Right lobe of liver (tissue), 6 donors: Measurements from ENCODE around the gene JDP2. TPM values are rescaled to one million over a fixed set of nuclear protein-coding genes. Genes with fewer than 3 reads are reported as not detected.

Source experiments
- ATAC-seq, 4 donors: fragments of 200-7000 bp; cut with Tn5 transposase; one replicate each; pipeline ENCODE4 v1.9.1; 2020; ENCODE audit warnings: mild to moderate bottlenecking in 4 of 4, moderate library complexity in 4 of 4
- DNase-seq, 3 donors: peaks; one replicate each; pipeline ENCODE4 v3.0.0-alpha.2; 2020
- H3K27ac ChIP-seq, 3 donors: fragments of 200-600 bp; one replicate each; pipeline ENCODE4 v1.8.0; 2022
- H3K27me3 ChIP-seq, 2 donors: fragments of 200-600 bp; one replicate each; pipeline ENCODE4 v1.8.0; 2022
- H3K36me3 ChIP-seq, 4 donors: fragments of 200-600 bp; sonication (generic) in 1 of 4; one replicate each; pipeline versions ENCODE4 v1.5.1 to v1.8.0; 2017 to 2022; ENCODE audit warnings: control low read depth in 1 of 4
- H3K4me1 ChIP-seq, 4 donors: fragments of 200-600 bp; sonication (generic) in 1 of 4; one replicate each; pipeline versions ENCODE4 v1.5.1 to v1.8.0; 2017 to 2022; ENCODE audit warnings: control low read depth in 1 of 4
- H3K4me3 ChIP-seq, 3 donors: fragments of 200-600 bp; one replicate each; pipeline ENCODE4 v1.8.0; 2022
- H3K9me3 ChIP-seq, 4 donors: fragments of 200-600 bp; sonication (generic) in 1 of 4; one replicate each; pipeline versions ENCODE4 v1.5.1 to v1.8.0; 2017 to 2022; ENCODE audit warnings: control low read depth in 1 of 4
- CTCF ChIP-seq, 4 donors: fragments of 200-600 bp in 3 of 4; fragments of 450-650 bp in 1 of 4; IDR thresholded peaks; one replicate each; pipeline versions ENCODE4 v1.5.1 to v1.8.0; 2016 to 2022; ENCODE audit warnings: antibody characterized with exemption in 4 of 4, mild to moderate bottlenecking in 2 of 4
- POLR2A ChIP-seq: fragments of 450-650 bp; IDR thresholded peaks from one replicate; pipeline ENCODE4 v1.6.1; 2017; ENCODE audit warnings: antibody characterized with exemption, mild to moderate bottlenecking
- WGBS: methylation state at CpG from one replicate; pipeline ENCODE4 v1.1.6; 2018; ENCODE audit warnings: low coverage, low lambda C conversion rate; ENCODE audit not compliant: insufficient coverage; ENCODE audit errors: missing lambda C conversion rate; 5-methylcytosine and 5-hydroxymethylcytosine counted together
- intact Hi-C, 2 donors: fragments of 100-400 bp; cut with DNase I; formaldehyde crosslinking; loops; one replicate each; pipeline versions ENCODE4 v1.11.2 to v1.14.1; 2022
- total RNA-seq, 6 experiments: library from RNA; depleted of rRNA in 2 of 6; stranded (reverse); fragments of >200 nt in 2 of 6; fragmentation: NEBNext Ultra II Directional in 3 of 6; extraction: Animal tissue kit (Norgen Biotek cat#: 25700) in 3 of 6; gene quantifications; one replicate each; pipeline versions ENCODE4 v1.1.0 to v1.2.4, GENCODE V29; 2016 to 2023
- donor health status: DM: no; HTN: yes; CAD: no.
- donor health status: DM: no; HTN: no; CAD: no.
- donor health status: DM: no; HTN: no; CAD: no.
- donor health status: DM: no; HTN: yes; CAD: no.
- donor health status: DM: no; HTN: yes; CAD: no.

Gene JDP2
- total RNA-seq, 6 experiments from 2014 or later = 8.3 to 22.0 (median 11.8) TPM

DNA sequence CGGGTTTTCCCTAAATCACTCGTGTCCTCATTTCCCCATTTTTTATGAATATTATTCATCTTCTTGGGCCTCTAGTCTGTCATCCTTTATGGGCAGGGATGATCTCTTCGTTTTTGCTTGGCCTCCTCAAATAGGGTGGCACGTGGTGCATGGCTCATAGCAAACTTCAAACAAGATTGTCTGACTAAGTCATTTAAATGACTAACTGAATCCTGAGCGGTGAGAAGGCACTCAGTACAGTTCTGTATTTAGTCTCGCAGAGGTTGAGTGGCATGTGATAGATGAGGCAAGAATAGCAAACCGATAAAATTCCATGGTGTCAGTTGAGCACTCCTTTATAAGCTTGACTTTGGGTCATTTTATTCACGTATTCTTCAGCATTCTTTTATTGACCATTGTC lies 5.7 kb upstream of the JDP2 start:
- ATAC-seq = no peak
- 71% methylated on average over 7 of the region's 8 CpGs for WGBS
- no peaks in the 10 kb centered on the region for H3K27me3 ChIP-seq
- H3K9me3 ChIP-seq = peaks cover 0 to 3% (median 0%) of the 10 kb centered on the region in 4 donors
- H3K27ac ChIP-seq = no peak overlapping the region
- intact Hi-C loops = no loop called here
- no peak for TF ChIP-seq CTCF (IDR thresholded peaks at IDR 0.05)
- no peak for TF ChIP-seq POLR2A
- H3K36me3 ChIP-seq = no peaks in the 10 kb centered on the region
- H3K4me3 ChIP-seq = no peak overlapping the region
- peaks cover 0 to 26% (median 0%) of the 10 kb centered on the region in 4 donors for H3K4me1 ChIP-seq
- DNase-seq = no peak

DNA sequence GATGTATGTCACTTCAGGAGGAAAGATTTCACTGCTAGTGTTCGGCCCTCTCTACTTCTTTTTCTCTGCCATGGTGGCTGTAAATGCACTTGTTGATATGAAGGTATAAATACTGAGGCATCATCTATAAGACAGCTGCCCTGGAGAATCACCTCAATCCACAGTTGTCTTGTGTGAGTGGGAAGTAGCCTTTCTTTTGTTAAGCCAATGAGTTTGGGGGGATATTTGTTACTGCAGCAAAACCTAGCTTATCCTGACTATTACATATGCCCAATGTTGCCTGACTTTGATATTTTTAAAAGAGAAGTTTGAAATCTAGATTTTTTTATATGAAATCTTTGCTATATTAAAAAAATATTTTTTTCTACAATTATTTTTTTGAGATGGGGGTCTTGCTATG lies 3.3 kb upstream of the JDP2 start:
- no peak overlapping the region for H3K4me3 ChIP-seq
- no peak overlapping the region for H3K27ac ChIP-seq
- intact Hi-C loops = no loop called here
- peaks cover 0 to 6% (median 3%) of the 10 kb centered on the region in 4 donors for H3K4me1 ChIP-seq
- WGBS = no CpG with 5 or more reads among the region's 1 CpG
- no peak for ATAC-seq
- no peaks in the 10 kb centered on the region for H3K36me3 ChIP-seq
- DNase-seq = no peak
- TF ChIP-seq CTCF (IDR thresholded peaks at IDR 0.05) = no peak
- TF ChIP-seq POLR2A = no peak
- no peaks in the 10 kb centered on the region for H3K27me3 ChIP-seq
- H3K9me3 ChIP-seq = peaks cover 0 to 3% (median 0%) of the 10 kb centered on the region in 4 donors

- intact Hi-C loops = no loop called here
- Histone ChIP-seq H3K36me3 (no peaks in the 10 kb centered on the region), H3K27me3 (no peaks in the 10 kb centered on the region), H3K27ac (no peak overlapping the region), H3K4me3 (no peak overlapping the region), H3K4me1 (peaks cover 0 to 15% (median 7%) of the 10 kb centered on the region in 4 donors), H3K9me3 (peaks cover 0 to 3% (median 0%) of the 10 kb centered on the region in 4 donors)
- TF ChIP-seq CTCF (IDR thresholded peaks at IDR 0.05) (no peak), POLR2A (no peak)
- no peak for DNase-seq
- WGBS = 75% methylated on average over 4 of the region's 4 CpGs
- ATAC-seq = no peak
Observed at GRCh38 chr14:75425446-75425845, 2.4 kb upstream of the JDP2 start.

- Histone ChIP-seq H3K36me3 (no peaks in the 10 kb centered on the region), H3K27me3 (no peaks in the 10 kb centered on the region), H3K4me3 (peak overlapping the region; percentile 68 to 81 (median 70)), H3K9me3 (peaks cover 0 to 3% (median 0%) of the 10 kb centered on the region in 4 donors), H3K4me1 (peaks cover 0 to 24% (median 9%) of the 10 kb centered on the region in 4 donors), H3K27ac (peak overlapping the region; percentile 72 to 80 (median 79))
- ATAC-seq (peak in 2 of 4 donors; percentile 3 to 12), DNase-seq (no peak)
- intact Hi-C loops = no loop called here
- 76% methylated on average over 8 of the region's 10 CpGs for WGBS
- TF ChIP-seq POLR2A = no peak
- no peak for TF ChIP-seq CTCF (IDR thresholded peaks at IDR 0.05)
Observed at GRCh38 chr14:75426332-75427125, 1.3 kb upstream of the JDP2 start.
